ENCODE data around the gene BRK1.
"Not testable (repeated sequence)": the region's sequence is repeated elsewhere in the genome, so short reads cannot be mapped to it uniquely, and the experiment has no call there.

Gene BRK1

DNA sequence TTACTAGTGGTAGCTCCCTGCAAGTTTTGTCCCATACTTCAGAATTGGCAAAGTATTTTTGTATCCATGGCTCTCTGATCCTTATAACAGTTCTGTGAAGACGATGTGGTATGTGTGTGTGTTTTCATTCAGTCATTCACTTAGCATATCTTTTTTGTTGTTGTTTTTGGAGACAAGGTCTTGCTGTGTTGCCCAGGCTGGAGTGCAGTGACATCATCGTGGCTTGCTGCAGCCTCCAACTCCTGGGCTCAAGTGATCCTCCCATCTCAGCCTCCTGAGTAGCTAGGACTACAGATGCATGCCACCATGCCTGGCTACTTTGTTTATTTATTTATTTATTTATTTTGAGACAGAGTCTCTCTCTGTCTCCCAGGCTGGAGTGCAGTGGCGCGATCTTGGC, 60.7 kb downstream of the BRK1 start:
- POLR2A ChIA-PET; H3K27ac ChIP-seq (ENCODE audit: extremely low read depth, low read depth, low read length): not testable (repeated sequence)
- CTCF ChIA-PET = interaction anchor here (0.6 to 0.7 kb wide), 2 partner anchors 17 to 56 kb away, joined by 3 read pairs; no protein-coding TSS in a partner anchor

More for the DNA sequence above, 60.7 kb downstream of the BRK1 start:
- not testable (repeated sequence) for H3K36me3 ChIP-seq (ENCODE audit: control insufficient read depth in 2 of 2, insufficient read depth in 1 of 2, low read length in 2 of 2); H3K4me1 ChIP-seq (ENCODE audit: control insufficient read depth, insufficient read depth, low read length); H3K9me3 ChIP-seq (ENCODE audit: control insufficient read depth, insufficient read depth, low read depth, low read length); H3K4me3 ChIP-seq (ENCODE audit: low read depth, low read length)
- TF ChIP-seq ZNF121 (tag by site-specific recombination; IDR thresholded peaks at IDR 0.05) = 0 out of 2 replicates have a peak, but pooled peaks have one; percentile 37

Measured in HEK293 (cell line).